Measurements from ENCODE around the gene RNF135. TPM values are rescaled to one million over a fixed set of nuclear protein-coding genes. Genes with fewer than 3 reads are reported as not detected.
A peak's percentile ranks its signal among the peaks of the same experiment; 100 is the strongest.
"Not testable (repeated sequence)": the region's sequence is repeated elsewhere in the genome, so short reads cannot be mapped to it uniquely, and the experiment has no call there.

RNF135 gene
- total RNA-seq, 2 experiments from 2014 or later = 7.3 to 8.5 TPM

DNA sequence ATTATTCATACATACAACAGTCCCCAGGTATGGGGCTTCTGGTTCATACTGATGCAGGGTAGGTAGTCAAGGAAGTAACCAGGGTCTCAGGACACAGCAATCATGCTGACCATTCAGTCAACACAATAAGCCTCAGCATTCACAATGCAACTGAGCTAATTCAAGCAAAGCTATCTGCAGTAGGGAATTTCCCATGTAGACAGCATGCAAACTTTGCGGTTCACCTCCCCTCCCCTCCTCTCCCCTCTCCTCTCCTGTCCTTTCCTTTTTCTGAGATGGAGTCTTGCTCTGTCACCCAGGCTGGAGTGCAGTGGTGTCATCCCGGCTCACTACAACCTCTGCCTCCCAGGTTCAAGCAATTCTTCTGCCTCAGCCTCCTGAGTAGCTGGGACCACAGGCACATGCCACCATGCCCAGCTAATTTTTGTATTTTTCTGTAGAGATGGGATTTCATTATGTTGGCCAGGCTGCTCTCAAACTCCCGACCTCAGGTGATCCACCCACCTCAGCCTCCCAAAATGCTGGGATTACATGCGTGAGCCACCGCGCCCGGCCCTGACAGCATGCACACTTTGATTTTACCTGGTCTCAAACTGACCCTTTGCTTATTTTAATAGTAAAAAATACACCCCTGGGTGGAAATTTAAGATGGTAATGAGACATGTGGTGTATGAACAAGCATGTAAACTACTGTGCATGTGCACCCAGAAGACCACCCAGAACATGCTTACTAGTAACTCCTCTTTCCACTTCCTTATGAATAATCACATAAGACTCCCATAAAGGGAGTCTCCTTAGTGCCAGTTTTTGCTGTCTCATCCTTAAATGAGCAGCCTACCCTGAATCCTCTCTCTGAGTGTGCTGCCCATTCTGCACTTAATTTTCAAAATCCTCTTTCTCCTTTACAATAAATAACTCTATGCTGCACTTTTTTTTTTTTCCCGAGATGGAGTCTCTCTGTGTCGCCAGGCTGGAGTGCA, 9.3 kb upstream of the RNF135 start:
- Mint-ChIP-seq H3K27ac (no peak overlapping the region), H3K27me3 (no peaks in the 10 kb centered on the region), H3K9me3 (no peaks in the 10 kb centered on the region), H3K4me1 (ENCODE audit: low read depth) (peaks cover 9% of the 10 kb centered on the region), H3K4me3 (no peak overlapping the region), H3K36me3 (no peaks in the 10 kb centered on the region)
- intact Hi-C loops (cut with micrococcal nuclease) = no loop called here
- ChIA-PET POLR2A (no interaction called here), CTCF (interaction anchor here (0.6 kb wide), 1 partner anchor 564 kb away, joined by 3 read pairs; no protein-coding TSS in a partner anchor)
- peak; percentile 55 for DNase-seq

DNA sequence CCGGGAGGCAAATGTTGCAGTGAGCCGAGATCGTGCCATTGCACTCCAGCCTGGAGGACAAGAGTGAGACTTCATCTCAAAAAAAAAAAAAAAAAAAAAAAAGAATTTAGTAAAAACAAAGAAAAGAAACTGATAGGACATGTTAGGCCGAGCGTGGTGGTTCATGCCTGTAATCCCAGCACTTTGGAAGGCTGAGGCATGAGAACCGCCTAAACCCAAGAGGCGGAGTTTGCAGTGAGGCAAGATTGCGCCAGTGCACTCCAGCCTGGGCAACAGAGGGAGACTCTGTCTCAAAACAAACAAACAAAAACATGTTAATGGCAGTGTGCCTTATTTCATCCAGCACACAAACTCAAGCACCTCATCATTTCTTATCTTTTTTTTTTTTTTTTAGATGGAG, 6.5 kb upstream of the RNF135 start:
- POLR2A ChIA-PET; intact Hi-C loops (cut with micrococcal nuclease); H3K27me3 Mint-ChIP-seq; CTCF ChIA-PET; H3K27ac Mint-ChIP-seq; H3K36me3 Mint-ChIP-seq; DNase-seq; H3K4me3 Mint-ChIP-seq; H3K9me3 Mint-ChIP-seq: not testable (repeated sequence)
- peaks cover 19% of the 10 kb centered on the region for H3K4me1 Mint-ChIP-seq (ENCODE audit: low read depth)

DNA sequence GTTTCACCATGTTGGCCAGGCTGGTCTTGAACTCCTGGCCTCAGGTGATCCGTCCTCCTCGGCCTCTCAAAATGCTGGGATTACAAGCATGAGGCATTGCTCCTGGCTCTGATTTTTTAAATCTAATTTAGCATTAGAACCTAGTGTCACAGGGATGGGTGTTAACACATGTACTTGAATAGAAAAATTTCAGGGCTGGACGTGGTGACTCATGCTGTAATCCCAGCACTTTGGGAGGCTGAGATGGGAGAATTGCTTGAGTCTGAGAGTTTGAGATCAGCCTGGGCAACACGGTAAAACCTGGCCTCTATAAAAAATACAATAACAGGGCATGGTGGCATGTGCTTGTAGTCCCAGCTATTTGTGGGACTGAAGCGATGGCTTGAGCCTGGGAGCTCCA, 6.0 kb upstream of the RNF135 start:
- no peak overlapping the region for H3K27ac Mint-ChIP-seq
- H3K9me3 Mint-ChIP-seq = no peaks in the 10 kb centered on the region
- H3K4me1 Mint-ChIP-seq (ENCODE audit: low read depth) = peaks cover 19% of the 10 kb centered on the region
- intact Hi-C loops (cut with micrococcal nuclease) = loop anchor here (5.0 kb wide), 1 partner anchor 58 kb away; the partner anchor contains the start of gene TEFM
- no peaks in the 10 kb centered on the region for H3K36me3 Mint-ChIP-seq
- CTCF ChIA-PET = no interaction called here
- H3K4me3 Mint-ChIP-seq = no peak overlapping the region
- no peaks in the 10 kb centered on the region for H3K27me3 Mint-ChIP-seq
- POLR2A ChIA-PET = no interaction called here
- no peak for DNase-seq

DNA sequence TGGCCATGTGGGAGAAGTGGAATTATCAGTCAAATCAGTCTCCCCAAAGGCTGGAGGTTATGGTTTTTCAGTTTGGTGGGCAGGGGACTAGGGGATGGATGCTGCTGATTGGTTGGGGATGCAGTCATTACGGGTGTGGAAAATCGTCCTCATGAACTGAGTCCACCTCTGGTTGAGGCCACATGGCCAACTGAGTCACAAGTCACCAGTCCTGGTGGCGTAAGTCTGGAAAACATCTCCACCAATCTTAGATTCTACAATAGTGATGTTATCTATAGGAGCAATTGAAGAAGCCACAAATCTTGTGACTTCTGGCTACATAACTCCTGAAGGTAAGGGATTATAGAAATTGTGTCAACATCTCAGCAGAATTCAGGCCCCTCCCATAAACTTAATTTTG, 5.2 kb upstream of the RNF135 start:
- Mint-ChIP-seq H3K9me3 (no peaks in the 10 kb centered on the region), H3K36me3 (no peaks in the 10 kb centered on the region), H3K27ac (no peak overlapping the region), H3K27me3 (no peaks in the 10 kb centered on the region), H3K4me1 (ENCODE audit: low read depth) (peaks cover 24% of the 10 kb centered on the region), H3K4me3 (no peak overlapping the region)
- POLR2A ChIA-PET = no interaction called here
- CTCF ChIA-PET = no interaction called here
- no peak for DNase-seq
- intact Hi-C loops (cut with micrococcal nuclease) = loop anchor here (5.0 kb wide), 1 partner anchor 58 kb away; the partner anchor contains the start of gene TEFM

DNA sequence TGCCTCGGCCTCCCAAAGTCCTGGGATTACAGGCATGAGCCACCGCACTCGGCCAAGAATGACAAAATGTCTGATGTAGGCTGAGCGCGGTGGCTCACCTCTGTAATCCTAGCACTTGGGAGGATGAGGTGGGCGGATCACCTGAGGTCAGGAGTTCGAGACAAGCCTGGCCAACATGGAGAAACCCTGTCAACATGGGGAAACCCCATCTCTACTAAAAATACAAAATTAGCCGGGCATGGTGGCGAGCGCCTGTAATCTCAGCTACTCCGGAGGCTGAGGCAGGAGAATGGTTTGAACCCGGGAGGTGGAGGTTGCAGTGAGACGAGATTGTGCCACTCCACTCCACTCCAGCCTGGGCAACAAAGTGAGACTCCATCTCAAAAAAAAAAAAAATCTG, 2.9 kb upstream of the RNF135 start:
- POLR2A ChIA-PET = interaction anchor here (0.6 to 0.7 kb wide), 2 partner anchors 58 to 733 kb away, joined by 3 to 4 read pairs; no protein-coding TSS in a partner anchor
- not testable (repeated sequence) for H3K4me3 Mint-ChIP-seq, DNase-seq, H3K27me3 Mint-ChIP-seq, H3K27ac Mint-ChIP-seq, H3K9me3 Mint-ChIP-seq, H3K36me3 Mint-ChIP-seq
- intact Hi-C loops (cut with micrococcal nuclease) = loop anchor here (5.0 kb wide), 1 partner anchor 61 kb away; the partner anchor contains the start of gene TEFM
- peaks cover 23% of the 10 kb centered on the region for H3K4me1 Mint-ChIP-seq (ENCODE audit: low read depth)
- CTCF ChIA-PET = interaction anchor here (1.0 kb wide), 1 partner anchor 135 kb away, joined by 4 read pairs; no protein-coding TSS in a partner anchor

DNA sequence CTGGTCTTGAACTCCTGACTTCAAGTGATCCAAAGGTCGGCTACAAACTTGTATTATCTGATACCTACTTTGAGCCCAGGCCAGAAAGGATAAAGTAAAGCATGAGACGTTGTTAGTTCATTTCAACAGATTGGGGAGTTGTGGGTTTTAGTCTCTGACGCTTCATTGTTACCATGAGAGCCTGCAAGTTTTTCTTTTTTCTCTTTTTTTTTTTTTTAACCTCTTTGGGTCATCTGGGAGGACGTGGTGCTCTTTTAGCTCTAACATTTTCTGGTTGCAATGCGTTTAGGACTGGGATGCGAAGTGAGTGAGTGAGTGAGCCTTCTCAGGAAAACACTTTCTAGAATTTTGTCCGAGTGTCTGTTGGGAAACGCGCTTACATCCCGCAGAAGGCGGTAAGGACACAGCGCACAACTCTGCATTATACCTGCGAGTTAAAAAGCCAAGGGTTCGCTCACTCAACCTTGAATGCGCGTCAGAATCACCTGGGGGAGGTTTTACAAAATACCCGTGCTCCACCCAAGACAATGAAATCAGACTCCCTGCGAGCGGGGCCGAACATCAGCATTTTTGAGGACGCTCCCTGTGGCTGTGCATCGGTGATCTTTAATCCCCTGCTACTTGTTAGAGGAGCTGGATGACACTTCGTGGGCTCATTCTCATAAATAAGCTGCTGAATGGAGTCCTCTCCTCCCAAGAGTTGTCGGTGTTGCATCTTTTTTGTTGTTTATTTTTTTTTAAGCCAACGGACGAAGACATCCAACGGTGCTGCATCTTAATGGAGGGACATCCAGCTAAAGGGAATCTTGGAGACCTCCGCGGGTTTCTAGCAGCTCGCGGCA, 629 bp upstream of the RNF135 start:
- ChIA-PET POLR2A (interaction anchor here (0.5 to 1.4 kb wide), 6 partner anchors 14 to 925 kb away, joined by 3 to 5 read pairs (median 4); partner anchors contain the start of gene CRLF3), CTCF (interaction anchor here (0.9 to 1.6 kb wide), 4 partner anchors 39 to 246 kb away, joined by 3 to 6 read pairs (median 3); no protein-coding TSS in a partner anchor)
- Mint-ChIP-seq H3K9me3 (peaks cover 3% of the 10 kb centered on the region), H3K27ac (peak overlapping the region; percentile 77), H3K27me3 (no peaks in the 10 kb centered on the region), H3K4me3 (peak overlapping the region; percentile 96), H3K4me1 (ENCODE audit: low read depth) (peaks cover 23% of the 10 kb centered on the region), H3K36me3 (peaks cover 10% of the 10 kb centered on the region)
- peak; percentile 30 for DNase-seq
- intact Hi-C loops (cut with micrococcal nuclease) = loop anchor here (5.0 kb wide), 3 partner anchors 37 to 342 kb away; partner anchors contain the start of genes EVI2B and TEFM

DNA sequence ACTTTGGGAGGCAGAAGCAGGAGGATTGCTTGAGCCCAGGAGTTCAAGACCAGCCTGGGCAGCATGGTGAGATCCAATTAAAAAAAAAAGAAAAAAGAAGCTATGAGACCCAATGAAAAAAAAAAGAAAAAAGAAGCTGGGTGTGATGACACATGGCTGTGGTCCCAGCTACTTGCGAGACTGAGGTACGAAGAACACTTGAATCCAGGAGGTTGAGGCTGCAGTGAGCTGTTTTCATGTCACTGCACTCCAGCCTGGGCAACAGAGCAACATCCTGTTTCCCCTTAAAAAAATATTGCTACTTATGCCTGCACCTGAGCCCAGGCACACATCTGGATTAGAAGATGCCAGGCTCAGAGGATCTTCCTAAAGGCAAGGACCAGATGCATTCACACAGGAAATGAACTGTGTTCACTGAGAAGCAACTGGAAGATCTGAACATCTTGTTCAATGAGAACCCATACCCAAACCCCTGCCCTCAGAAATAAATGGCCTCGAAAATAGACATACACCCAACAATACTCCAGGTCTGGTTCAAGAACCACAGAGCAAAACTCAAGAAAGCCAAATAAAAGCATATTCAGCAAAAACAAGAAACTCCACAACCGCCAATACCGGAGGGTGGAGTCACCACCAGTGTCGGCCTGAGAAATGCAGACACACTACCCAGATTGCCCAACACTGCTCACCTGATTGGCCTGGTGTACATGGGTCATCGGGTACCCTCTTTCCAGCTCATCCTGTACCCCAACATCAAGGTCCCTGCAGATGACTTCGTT, 4.4 kb downstream of the RNF135 start:
- intact Hi-C loops (cut with micrococcal nuclease) = no loop called here
- ChIA-PET CTCF (no interaction called here), POLR2A (no interaction called here)
- H3K4me1 Mint-ChIP-seq (ENCODE audit: low read depth) = peaks cover 11% of the 10 kb centered on the region
- no peaks in the 10 kb centered on the region for H3K27me3 Mint-ChIP-seq
- no peak overlapping the region for H3K27ac Mint-ChIP-seq
- peaks cover 17% of the 10 kb centered on the region for H3K36me3 Mint-ChIP-seq
- no peak overlapping the region for H3K4me3 Mint-ChIP-seq
- no peak for DNase-seq
- peaks cover 3% of the 10 kb centered on the region for H3K9me3 Mint-ChIP-seq

DNA sequence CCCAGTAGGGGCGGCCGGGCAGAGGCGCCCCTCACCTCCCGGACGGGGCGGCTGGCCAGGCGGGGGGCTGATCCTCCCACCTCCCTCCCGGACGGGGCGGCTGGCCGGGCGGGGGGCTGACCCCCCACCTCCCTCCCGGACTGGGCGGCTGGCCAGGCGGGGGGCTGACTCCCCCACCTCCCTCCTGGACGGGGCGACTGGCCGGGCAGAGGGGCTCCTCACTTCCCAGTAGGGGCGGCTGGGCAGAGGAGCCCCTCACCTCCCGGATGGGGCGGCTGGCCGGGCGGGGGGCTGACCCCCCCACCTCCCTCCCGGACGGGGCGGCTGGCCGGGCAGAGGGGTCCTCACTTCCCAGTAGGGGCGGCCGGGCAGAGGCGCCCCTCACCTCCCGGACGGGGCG, 9.1 kb downstream of the RNF135 start:
- H3K36me3 Mint-ChIP-seq; H3K27me3 Mint-ChIP-seq; POLR2A ChIA-PET; H3K27ac Mint-ChIP-seq; CTCF ChIA-PET; H3K4me3 Mint-ChIP-seq; DNase-seq; H3K9me3 Mint-ChIP-seq; intact Hi-C loops (cut with micrococcal nuclease): not testable (repeated sequence)
- peaks cover 14% of the 10 kb centered on the region for H3K4me1 Mint-ChIP-seq (ENCODE audit: low read depth)

DNA sequence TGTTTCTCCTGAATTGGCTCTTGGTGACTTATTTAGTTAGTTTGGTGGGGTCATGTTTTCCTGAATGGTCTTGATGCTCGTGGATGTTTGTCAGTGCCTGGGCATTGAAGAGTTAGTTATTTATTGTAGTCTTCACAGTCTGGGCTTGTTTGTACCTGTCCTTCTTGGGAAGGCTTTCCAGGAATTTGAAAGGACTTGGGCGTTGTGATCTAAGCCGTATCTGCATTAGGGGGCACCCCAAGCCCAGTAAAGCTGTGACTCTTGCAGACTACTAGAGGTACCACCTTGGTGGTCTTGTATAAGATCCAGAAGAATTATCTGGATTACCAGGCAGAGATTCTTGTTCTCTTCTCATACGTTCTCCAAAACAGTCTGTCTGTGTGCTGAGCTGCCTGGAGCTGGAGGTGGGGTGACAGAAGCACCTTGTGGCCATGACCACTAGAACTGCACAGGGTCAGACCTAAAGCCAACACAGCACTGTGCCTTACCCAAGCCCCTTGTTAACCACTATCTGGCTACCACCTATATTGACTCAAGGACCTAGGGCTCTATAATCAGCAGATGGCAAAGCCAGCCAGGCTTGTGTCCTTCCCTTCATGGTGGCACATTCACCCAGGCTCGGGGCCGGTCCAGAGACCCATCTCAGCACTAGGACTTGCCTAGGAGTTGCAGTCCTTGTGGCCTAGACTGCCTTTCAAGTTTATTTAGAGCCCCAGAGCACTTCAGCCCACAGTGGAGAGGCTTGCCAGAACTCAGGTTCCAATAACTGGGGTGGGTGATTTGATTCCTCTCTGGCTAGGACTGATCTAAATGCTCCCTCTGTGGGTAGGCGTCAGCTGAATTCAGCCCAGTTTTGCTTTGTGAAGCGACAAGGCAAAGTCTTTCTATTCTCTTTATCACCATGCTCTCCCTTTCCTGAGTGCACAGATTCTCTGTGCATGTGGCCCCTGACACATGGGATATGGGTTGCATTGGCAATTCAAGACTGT, 11.0 kb downstream of the RNF135 start:
- Mint-ChIP-seq H3K4me3 (no peak overlapping the region), H3K27ac (no peak overlapping the region), H3K9me3 (no peaks in the 10 kb centered on the region), H3K27me3 (no peaks in the 10 kb centered on the region), H3K36me3 (peaks cover 6% of the 10 kb centered on the region), H3K4me1 (ENCODE audit: low read depth) (peaks cover 14% of the 10 kb centered on the region)
- POLR2A ChIA-PET = no interaction called here
- CTCF ChIA-PET = no interaction called here
- intact Hi-C loops (cut with micrococcal nuclease) = no loop called here
- DNase-seq = peak; percentile 16

DNA sequence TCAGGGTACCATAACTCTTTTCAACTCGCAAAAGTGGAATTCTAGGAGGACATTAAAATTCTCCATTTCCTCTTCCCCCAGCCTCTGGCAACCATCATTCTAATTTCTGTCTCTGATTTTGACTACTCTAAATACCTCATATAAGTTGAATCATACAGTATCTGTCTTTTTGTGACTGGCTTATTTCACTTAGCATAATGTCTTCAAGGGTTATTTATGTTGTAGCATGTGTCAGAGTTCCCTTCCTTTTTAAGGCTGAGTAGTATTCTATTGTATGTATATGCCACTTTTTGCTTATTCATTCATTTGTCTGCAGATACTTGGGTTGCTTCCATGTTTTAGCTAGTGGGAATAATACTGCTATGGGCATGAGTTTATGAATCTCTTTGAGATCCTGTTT, 12.0 kb downstream of the RNF135 start:
- ChIA-PET CTCF (no interaction called here), POLR2A (interaction anchor here (0.6 kb wide), 1 partner anchor 75 kb away, joined by 3 read pairs; no protein-coding TSS in a partner anchor)
- Mint-ChIP-seq H3K27me3 (no peaks in the 10 kb centered on the region), H3K4me3 (no peak overlapping the region), H3K27ac (peak overlapping the region; percentile 34), H3K36me3 (peaks cover 7% of the 10 kb centered on the region), H3K4me1 (ENCODE audit: low read depth) (peaks cover 14% of the 10 kb centered on the region), H3K9me3 (no peaks in the 10 kb centered on the region)
- intact Hi-C loops (cut with micrococcal nuclease) = loop anchor here (1.0 kb wide), 1 partner anchor 11 kb away; no protein-coding TSS in a partner anchor
- DNase-seq = no peak

Data from activated CD4-positive, alpha-beta memory T cell treated with anti-CD3 and anti-CD28 coated beads for 36 hours (primary cell).